Psoas muscle (tissue), 8 donors: Measurements from ENCODE around the gene ELL. TPM values are rescaled to one million over a fixed set of nuclear protein-coding genes. Genes with fewer than 3 reads are reported as not detected.

ENCODE experiments used
- ATAC-seq, 4 donors: fragments of 200-7000 bp; cut with Tn5 transposase; one replicate each; pipeline ENCODE4 v1.9.1; 2020; ENCODE audit warnings: moderate library complexity in 3 of 4, mild to moderate bottlenecking in 2 of 4
- DNase-seq, 2 donors: peaks; one replicate each; pipeline ENCODE4 v3.0.0-alpha.2; 2020
- H3K27ac ChIP-seq: fragments of 200-600 bp; one replicate; pipeline ENCODE4 v1.8.0; 2022
- H3K27me3 ChIP-seq, 3 donors: fragments of 200-600 bp in 1 of 3; one replicate each; pipeline versions ENCODE4 v1.6.1 to v1.8.0; 2013 to 2022; ENCODE audit warnings: low read length in 2 of 3, mild to moderate bottlenecking in 2 of 3, moderate library complexity in 1 of 3; ENCODE audit not compliant: insufficient read depth in 3 of 3
- H3K36me3 ChIP-seq, 2 donors: fragments of 200-600 bp in 1 of 2; one replicate each; pipeline versions ENCODE4 v1.6.1 to v1.8.0; 2013 to 2022; ENCODE audit warnings: low read depth in 1 of 2, mild to moderate bottlenecking in 1 of 2, moderate library complexity in 1 of 2; ENCODE audit not compliant: insufficient read depth in 1 of 2
- H3K4me1 ChIP-seq: fragments of 200-600 bp; one replicate; pipeline ENCODE4 v1.8.0; 2022
- H3K4me3 ChIP-seq: fragments of 200-600 bp; one replicate; pipeline ENCODE4 v1.8.0; 2022; ENCODE audit warnings: mild to moderate bottlenecking
- H3K9me3 ChIP-seq: fragments of 200-600 bp; one replicate; pipeline ENCODE4 v1.8.0; 2022
- CTCF ChIP-seq: fragments of 200-600 bp; IDR thresholded peaks from one replicate; pipeline ENCODE4 v1.8.0; 2022; ENCODE audit warnings: antibody characterized with exemption
- WGBS, 3 donors: extraction: QIAGEN DNeasy Blood & Tissue Kit; methylation state at CpG; one replicate each; pipeline versions ENCODE4 v1.1.6 to v1.1.7; 2013; 5-methylcytosine and 5-hydroxymethylcytosine counted together
- intact Hi-C, 2 donors: fragments of 100-400 bp; cut with DNase I; formaldehyde crosslinking; loops; one replicate each; pipeline versions ENCODE4 v1.11.0 to v1.14.2; 2022
- polyA plus RNA-seq, 3 donors: library from polyadenylated mRNA; stranded (reverse); fragments of 200-250 nt; gene quantifications; one replicate each; pipeline ENCODE4 v1.2.3, GENCODE V29; 2013
- total RNA-seq, 4 donors: library from RNA; stranded (reverse); fragmentation: NEBNext Ultra II Directional in 2 of 4; extraction: Animal tissue kit (Norgen Biotek cat#: 25700) in 2 of 4; gene quantifications; one replicate each; pipeline versions ENCODE4 v1.2.1 to v1.2.4, GENCODE V29; 2021 to 2023
- donor health status: healthy with polysubstance abuse.
- donor health status: DM: no; HTN: no; CAD: no; lungs with moderate emphysema.
- donor health status: Bipolar disorder and iron deficiency.
- donor health status: healthy.
- donor health status: DM: yes; HTN: yes; CAD: no.
- donor health status: DM: no; HTN: no; CAD: no.
- donor health status: DM: no; HTN: no; CAD: no.
- donor health status: DM: yes; HTN: yes; CAD: no.

The ELL gene
- total and polyA plus RNA-seq, 7 donors = 7.5 to 40.2 (median 17.5) TPM

GRCh38 chr19:18476507-18477041, 45.3 kb downstream of the ELL start:
- no peaks in the 10 kb centered on the region for H3K27me3 ChIP-seq
- intact Hi-C loops = no loop called here
- DNase-seq = peak in 1 of 2 donors; percentile 55
- 79 to 84% (median 83%) methylated on average over 14 of the region's 14 CpGs for WGBS, 3 donors
- peak overlapping the region; percentile 91 for H3K27ac ChIP-seq
- peaks cover 86% of the 10 kb centered on the region for H3K4me1 ChIP-seq
- ATAC-seq = no peak
- peaks cover 0 to 11% of the 10 kb centered on the region in 2 donors for H3K36me3 ChIP-seq
- no peak overlapping the region for H3K4me3 ChIP-seq
- no peak for TF ChIP-seq CTCF
- no peaks in the 10 kb centered on the region for H3K9me3 ChIP-seq

GRCh38 chr19:18475762-18476331, 46.0 kb downstream of the ELL start:
- ATAC-seq (no peak), DNase-seq (peak in 1 of 2 donors; percentile 56)
- no peak for TF ChIP-seq CTCF
- peaks cover 79% of the 10 kb centered on the region for H3K4me1 ChIP-seq
- H3K36me3 ChIP-seq = peaks cover 0 to 17% of the 10 kb centered on the region in 2 donors
- intact Hi-C loops = no loop called here
- 64 to 72% (median 68%) methylated on average over 18 to 19 of the region's 19 CpGs for WGBS, 3 donors
- no peaks in the 10 kb centered on the region for H3K9me3 ChIP-seq
- no peak overlapping the region for H3K4me3 ChIP-seq
- H3K27ac ChIP-seq = peak overlapping the region; percentile 91
- H3K27me3 ChIP-seq = no peaks in the 10 kb centered on the region

GRCh38 chr19:18475004-18475453, 46.8 kb downstream of the ELL start:
- 58 to 65% (median 61%) methylated on average over 5 of the region's 5 CpGs for WGBS, 3 donors
- Histone ChIP-seq H3K27ac (peak overlapping the region; percentile 25), H3K4me1 (peaks cover 79% of the 10 kb centered on the region), H3K36me3 (peaks cover 0 to 22% of the 10 kb centered on the region in 2 donors), H3K4me3 (no peak overlapping the region), H3K9me3 (no peaks in the 10 kb centered on the region), H3K27me3 (no peaks in the 10 kb centered on the region)
- no peak for DNase-seq
- no peak for TF ChIP-seq CTCF
- no peak for ATAC-seq
- intact Hi-C loops = no loop called here

- Histone ChIP-seq H3K36me3 (peaks cover 0 to 22% of the 10 kb centered on the region in 2 donors), H3K4me1 (peaks cover 79% of the 10 kb centered on the region)
- intact Hi-C loops = loop anchor here in 1 of 2 donors (5.0 kb wide), 1 partner anchor 98 kb away; the partner anchor contains the start of gene UBA52
Measured at GRCh38 chr19:18474366-18474887, 47.4 kb downstream of the ELL start.

More at GRCh38 chr19:18474366-18474887, 47.4 kb downstream of the ELL start:
- Histone ChIP-seq H3K4me3 (no peak overlapping the region), H3K27ac (peak overlapping the region; percentile 25), H3K27me3 (no peaks in the 10 kb centered on the region), H3K9me3 (no peaks in the 10 kb centered on the region)
- DNase-seq (peak in 1 of 2 donors; percentile 44), ATAC-seq (no peak)
- WGBS, 3 donors = 82 to 89% (median 86%) methylated on average over 13 of the region's 13 CpGs
- no peak for TF ChIP-seq CTCF
